Subcutaneous preadipocyte (primary cell): ENCODE results near the gene SGK1. TPM values are rescaled to one million over a fixed set of nuclear protein-coding genes. Genes with fewer than 3 reads are reported as not detected.

ENCODE experiments used
- small RNA-seq: library from RNA; depleted of rRNA; stranded (forward); fragments of <200 nt; gene quantifications from one replicate; pipeline ENCODE3, GENCODE V24; 2012
- total RNA-seq: library from RNA; depleted of rRNA; stranded (reverse); fragments of >200 nt; gene quantifications from 2 replicates; pipeline ENCODE4 v1.2.3, GENCODE V29; 2012

Gene SGK1
- 40.5 and 42.6 TPM in 2 replicates for total RNA-seq

GRCh38 chr6:134317471-134318131, at the start of gene SGK1:
SGK1 (minus strand) TSS chr6:134318112; CDS start chr6:134317460, 652 bp downstream.

Small RNA genes within 50 kb of the gene (small RNA-seq; reads per million reads assigned to genes)
- gene RF00019 (not detected), gene RN7SL408P (not detected), gene RNA5SP218 (1.8 reads per million, percentile 77 among the genes with 10 or more reads in this experiment), gene RPS29P32 (not detected)
